ENCODE data around the gene ACSS3.

Gene ACSS3

GRCh38 chr12:81088221-81088620 lies 10.3 kb downstream of the ACSS3 start:
- Histone ChIP-seq H3K4me3 (ENCODE audit: insufficient read depth, low read length, poor library complexity, severe bottlenecking) (no peak overlapping the region), H3K36me3 (ENCODE audit: low read length) (no peaks in the 10 kb centered on the region), H3K9ac (ENCODE audit: low read length) (no peak overlapping the region), H3K9me3 (ENCODE audit: insufficient read depth, low read length) (no peaks in the 10 kb centered on the region), H3K27me3 (ENCODE audit: low read length) (no peaks in the 10 kb centered on the region), H3F3A (ENCODE audit: insufficient read depth) (no peaks in the 10 kb centered on the region), H3K27ac (ENCODE audit: low read depth, low read length) (no peak overlapping the region), H3K79me2 (ENCODE audit: insufficient read depth, low read length) (no peaks in the 10 kb centered on the region), H2AFZ (ENCODE audit: low read depth, low read length, severe bottlenecking) (no peak overlapping the region), H3K9me2 (replicated peaks; ENCODE audit: insufficient read depth, low read length) (no peaks in the 10 kb centered on the region; the same call in 1 of the 2 replicates), H4K20me1 (ENCODE audit: low read depth, low read length) (no peaks in the 10 kb centered on the region), H3K4me2 (ENCODE audit: low read depth, low read length, poor library complexity, severe bottlenecking) (no peak overlapping the region)
- TF ChIP-seq CTCF (IDR thresholded peaks at IDR 0.05; ENCODE audit: insufficient read depth, low read length, poor library complexity, severe bottlenecking) (no peak), EZH2phosphoT487 (conservative IDR thresholded peaks at IDR 0.05; ENCODE audit: low read length) (no peak)

- H3K27ac ChIP-seq (ENCODE audit: low read depth, low read length) = no peak overlapping the region
- no peaks in the 10 kb centered on the region for H3F3A ChIP-seq (ENCODE audit: insufficient read depth)
- no peak overlapping the region for H3K9ac ChIP-seq (ENCODE audit: low read length)
- no peaks in the 10 kb centered on the region for H4K20me1 ChIP-seq (ENCODE audit: low read depth, low read length)
- H2AFZ ChIP-seq (ENCODE audit: low read depth, low read length, severe bottlenecking) = no peak overlapping the region
- no peaks in the 10 kb centered on the region for H3K79me2 ChIP-seq (ENCODE audit: insufficient read depth, low read length)
- no peak for TF ChIP-seq CTCF (IDR thresholded peaks at IDR 0.05; ENCODE audit: insufficient read depth, low read length, poor library complexity, severe bottlenecking)
- no peak for TF ChIP-seq EZH2phosphoT487 (conservative IDR thresholded peaks at IDR 0.05; ENCODE audit: low read length)
- H3K9me2 ChIP-seq (replicated peaks; ENCODE audit: insufficient read depth, low read length) = no peaks in the 10 kb centered on the region; the same call in 1 of the 2 replicates
- H3K4me2 ChIP-seq (ENCODE audit: low read depth, low read length, poor library complexity, severe bottlenecking) = no peak overlapping the region
- no peaks in the 10 kb centered on the region for H3K27me3 ChIP-seq (ENCODE audit: low read length)
- no peaks in the 10 kb centered on the region for H3K9me3 ChIP-seq (ENCODE audit: insufficient read depth, low read length)
- no peak overlapping the region for H3K4me3 ChIP-seq (ENCODE audit: insufficient read depth, low read length, poor library complexity, severe bottlenecking)
- no peaks in the 10 kb centered on the region for H3K36me3 ChIP-seq (ENCODE audit: low read length)
These were observed 11.5 kb downstream of the ACSS3 start for GRCh38 chr12:81089412-81089811.

- no peak overlapping the region for H3K9ac ChIP-seq (ENCODE audit: low read length)
These were observed 14.2 kb downstream of the ACSS3 start for GRCh38 chr12:81092053-81092452.

More at GRCh38 chr12:81092053-81092452, 14.2 kb downstream of the ACSS3 start:
- Histone ChIP-seq H3K4me3 (ENCODE audit: insufficient read depth, low read length, poor library complexity, severe bottlenecking) (no peak overlapping the region), H3K27ac (ENCODE audit: low read depth, low read length) (no peak overlapping the region), H2AFZ (ENCODE audit: low read depth, low read length, severe bottlenecking) (no peak overlapping the region), H3K9me3 (ENCODE audit: insufficient read depth, low read length) (no peaks in the 10 kb centered on the region), H3K4me2 (ENCODE audit: low read depth, low read length, poor library complexity, severe bottlenecking) (no peak overlapping the region), H3K9me2 (replicated peaks; ENCODE audit: insufficient read depth, low read length) (no peaks in the 10 kb centered on the region; the same call in 1 of the 2 replicates), H3K79me2 (ENCODE audit: insufficient read depth, low read length) (no peaks in the 10 kb centered on the region), H3K27me3 (ENCODE audit: low read length) (no peaks in the 10 kb centered on the region), H4K20me1 (ENCODE audit: low read depth, low read length) (no peaks in the 10 kb centered on the region), H3F3A (ENCODE audit: insufficient read depth) (no peaks in the 10 kb centered on the region), H3K36me3 (ENCODE audit: low read length) (no peaks in the 10 kb centered on the region)
- TF ChIP-seq CTCF (IDR thresholded peaks at IDR 0.05; ENCODE audit: insufficient read depth, low read length, poor library complexity, severe bottlenecking) (no peak), EZH2phosphoT487 (conservative IDR thresholded peaks at IDR 0.05; ENCODE audit: low read length) (no peak)

Measured in SU-DHL-6 (cell line).